HK-2 (cell line): ENCODE data around the gene DUS1L.

Experiments
- DNase-seq: peaks from one replicate; pipeline ENCODE4 v3.0.0-alpha.2; 2018; ENCODE audit not compliant: unreplicated experiment

The DUS1L gene

GRCh38 chr17:82023447-82024241, 42.0 kb downstream of the DUS1L start:
- DNase-seq = peak; percentile 48

GRCh38 chr17:82022981-82023446, 42.6 kb downstream of the DUS1L start, which contains the start of gene LRRC45:
Gene LRRC45, plus strand, starts transcription at chr17:82023305. Its CDS starts 339 bp downstream, at chr17:82023644.
- peak; percentile 100 for DNase-seq

GRCh38 chr17:82022310-82022980, 43.2 kb downstream of the DUS1L start, which contains the start of gene CENPX:
Gene CENPX, minus strand, starts transcription at chr17:82022878. Its CDS starts 17 bp downstream, at chr17:82022861.
- no peak for DNase-seq

- peak; percentile 33 for DNase-seq
Observed at GRCh38 chr17:82021900-82022309, 43.7 kb downstream of the DUS1L start.

- peak; percentile 76 for DNase-seq
Observed at GRCh38 chr17:82021107-82021899, 44.3 kb downstream of the DUS1L start.

- DNase-seq = no peak
Observed at GRCh38 chr17:82020572-82021106, 45.0 kb downstream of the DUS1L start.

- DNase-seq = peak; percentile 68
Observed at GRCh38 chr17:82019690-82020571, 45.7 kb downstream of the DUS1L start.

- no peak for DNase-seq
Observed at GRCh38 chr17:82018989-82019689, 46.5 kb downstream of the DUS1L start.

- no peak for DNase-seq
Observed at GRCh38 chr17:82018152-82018988, 47.2 kb downstream of the DUS1L start.

GRCh38 chr17:82017612-82018151, 47.9 kb downstream of the DUS1L start:
- DNase-seq = no peak

- DNase-seq = no peak
Observed at GRCh38 chr17:82016875-82017459, 48.6 kb downstream of the DUS1L start.

GRCh38 chr17:82016061-82016874, 49.3 kb downstream of the DUS1L start:
- DNase-seq = no peak

- DNase-seq = no peak
Observed at GRCh38 chr17:82015311-82015971, 50.2 kb downstream of the DUS1L start.

GRCh38 chr17:82014971-82015310, 50.7 kb downstream of the DUS1L start:
- no peak for DNase-seq

GRCh38 chr17:82014432-82014831, 51.2 kb downstream of the DUS1L start:
- no peak for DNase-seq

- no peak for DNase-seq
Observed at GRCh38 chr17:82013772-82014321, 51.8 kb downstream of the DUS1L start.

- DNase-seq = no peak
Observed at GRCh38 chr17:82013341-82013740, 52.3 kb downstream of the DUS1L start.
